ENCODE measurements around the gene ICOS. TPM values are rescaled to one million over a fixed set of nuclear protein-coding genes. Genes with fewer than 3 reads are reported as not detected.

Gene ICOS
- total RNA-seq, 1 donor from 2014 or later = not detected

DNA sequence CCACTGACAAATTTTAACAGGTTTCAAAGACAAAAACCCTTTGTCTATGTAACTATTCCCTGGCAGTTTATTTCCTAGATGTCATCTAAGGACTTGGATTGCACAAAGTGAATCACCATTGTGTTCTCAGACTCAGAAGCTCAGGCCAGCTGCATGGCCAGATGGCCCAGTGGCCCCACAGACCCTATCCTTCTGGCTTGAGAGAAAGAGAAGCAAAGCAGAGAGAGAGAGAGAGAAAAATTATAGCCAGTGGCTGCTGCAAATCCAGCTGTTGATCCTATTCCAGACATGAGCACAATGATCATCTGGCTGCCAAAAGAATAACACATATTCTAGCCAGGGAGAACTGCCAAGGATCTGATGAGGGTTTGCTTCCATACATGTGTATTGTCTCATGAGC, 43.2 kb upstream of the ICOS start:
- peaks cover 4% of the 10 kb centered on the region for H3K4me1 Mint-ChIP-seq
- Histone ChIP-seq H2AFZ (replicated peaks) (no peak overlapping the region), H3K36me3 (no peaks in the 10 kb centered on the region), H3K4me3 (no peak overlapping the region), H3F3A (ENCODE audit: low read depth) (no peaks in the 10 kb centered on the region), H3K79me2 (ENCODE audit: low read depth) (no peaks in the 10 kb centered on the region), H3K27me3 (no peaks in the 10 kb centered on the region), H3K27ac (no peak overlapping the region), H3K9me3 (ENCODE audit: low read depth) (no peaks in the 10 kb centered on the region), H3K9ac (no peak overlapping the region), H4K20me1 (ENCODE audit: low read depth) (no peaks in the 10 kb centered on the region), H3K4me1 (peaks cover 4% of the 10 kb centered on the region), H3K4me2 (no peak overlapping the region)
- H3K4me3 Mint-ChIP-seq = no peak overlapping the region
- DNase-seq (ENCODE audit: low spot score) = no peak
- peaks cover 2% of the 10 kb centered on the region for H3K27me3 Mint-ChIP-seq (ENCODE audit: insufficient read depth, low read depth)
- H3K27ac Mint-ChIP-seq = no peak overlapping the region
- no peaks in the 10 kb centered on the region for H3K9me3 Mint-ChIP-seq
- H3K36me3 Mint-ChIP-seq = no peaks in the 10 kb centered on the region
- TF ChIP-seq EZH2phosphoT487 (IDR thresholded peaks at IDR 0.05) = no peak
- TF ChIP-seq, protein P1, sequence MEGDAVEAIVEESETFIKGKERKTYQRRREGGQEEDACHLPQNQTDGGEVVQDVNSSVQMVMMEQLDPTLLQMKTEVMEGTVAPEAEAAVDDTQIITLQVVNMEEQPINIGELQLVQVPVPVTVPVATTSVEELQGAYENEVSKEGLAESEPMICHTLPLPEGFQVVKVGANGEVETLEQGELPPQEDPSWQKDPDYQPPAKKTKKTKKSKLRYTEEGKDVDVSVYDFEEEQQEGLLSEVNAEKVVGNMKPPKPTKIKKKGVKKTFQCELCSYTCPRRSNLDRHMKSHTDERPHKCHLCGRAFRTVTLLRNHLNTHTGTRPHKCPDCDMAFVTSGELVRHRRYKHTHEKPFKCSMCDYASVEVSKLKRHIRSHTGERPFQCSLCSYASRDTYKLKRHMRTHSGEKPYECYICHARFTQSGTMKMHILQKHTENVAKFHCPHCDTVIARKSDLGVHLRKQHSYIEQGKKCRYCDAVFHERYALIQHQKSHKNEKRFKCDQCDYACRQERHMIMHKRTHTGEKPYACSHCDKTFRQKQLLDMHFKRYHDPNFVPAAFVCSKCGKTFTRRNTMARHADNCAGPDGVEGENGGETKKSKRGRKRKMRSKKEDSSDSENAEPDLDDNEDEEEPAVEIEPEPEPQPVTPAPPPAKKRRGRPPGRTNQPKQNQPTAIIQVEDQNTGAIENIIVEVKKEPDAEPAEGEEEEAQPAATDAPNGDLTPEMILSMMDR (IDR thresholded peaks at IDR 0.05) = no peak
- TF ChIP-seq EZH2 (IDR thresholded peaks at IDR 0.05) = no peak

DNA sequence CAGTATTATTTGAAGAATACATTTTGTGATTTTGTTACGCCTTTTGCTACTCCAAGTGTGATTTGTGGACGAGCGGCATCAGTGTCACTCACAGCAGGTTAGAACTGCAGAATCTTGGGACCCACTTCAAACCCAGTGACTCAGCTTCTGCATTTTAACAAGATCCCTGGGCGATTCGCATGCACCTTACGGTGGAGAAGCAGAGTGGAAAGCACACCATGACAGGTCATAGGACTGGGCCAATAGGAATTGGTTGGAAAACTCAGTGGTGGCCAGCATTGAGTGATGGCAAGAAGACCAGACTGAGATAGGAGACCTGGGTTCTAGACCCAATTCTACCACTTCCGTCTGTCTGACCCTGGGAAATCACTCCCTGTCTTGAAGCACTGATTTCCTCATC, 42.7 kb upstream of the ICOS start:
- H3K27ac Mint-ChIP-seq = no peak overlapping the region
- H4K20me1 ChIP-seq (ENCODE audit: low read depth) = no peaks in the 10 kb centered on the region
- no peak overlapping the region for H3K4me3 Mint-ChIP-seq
- H3K4me2 ChIP-seq = no peak overlapping the region
- no peaks in the 10 kb centered on the region for H3K36me3 Mint-ChIP-seq
- H3K4me1 Mint-ChIP-seq = peaks cover 4% of the 10 kb centered on the region
- no peak overlapping the region for H3K4me3 ChIP-seq
- H2AFZ ChIP-seq (replicated peaks) = no peak overlapping the region
- no peaks in the 10 kb centered on the region for H3K9me3 Mint-ChIP-seq
- peaks cover 8% of the 10 kb centered on the region for H3K4me1 ChIP-seq
- peaks cover 2% of the 10 kb centered on the region for H3K27me3 Mint-ChIP-seq (ENCODE audit: insufficient read depth, low read depth)
- no peaks in the 10 kb centered on the region for H3K79me2 ChIP-seq (ENCODE audit: low read depth)
- no peak overlapping the region for H3K27ac ChIP-seq
- no peak for TF ChIP-seq EZH2 (IDR thresholded peaks at IDR 0.05)
- TF ChIP-seq, protein P1 (IDR thresholded peaks at IDR 0.05) = no peak
- no peak for TF ChIP-seq EZH2phosphoT487 (IDR thresholded peaks at IDR 0.05)
- H3F3A ChIP-seq (ENCODE audit: low read depth) = no peaks in the 10 kb centered on the region
- no peaks in the 10 kb centered on the region for H3K36me3 ChIP-seq
- no peaks in the 10 kb centered on the region for H3K27me3 ChIP-seq
- DNase-seq (ENCODE audit: low spot score) = no peak
- H3K9ac ChIP-seq = no peak overlapping the region
- no peaks in the 10 kb centered on the region for H3K9me3 ChIP-seq (ENCODE audit: low read depth)

DNA sequence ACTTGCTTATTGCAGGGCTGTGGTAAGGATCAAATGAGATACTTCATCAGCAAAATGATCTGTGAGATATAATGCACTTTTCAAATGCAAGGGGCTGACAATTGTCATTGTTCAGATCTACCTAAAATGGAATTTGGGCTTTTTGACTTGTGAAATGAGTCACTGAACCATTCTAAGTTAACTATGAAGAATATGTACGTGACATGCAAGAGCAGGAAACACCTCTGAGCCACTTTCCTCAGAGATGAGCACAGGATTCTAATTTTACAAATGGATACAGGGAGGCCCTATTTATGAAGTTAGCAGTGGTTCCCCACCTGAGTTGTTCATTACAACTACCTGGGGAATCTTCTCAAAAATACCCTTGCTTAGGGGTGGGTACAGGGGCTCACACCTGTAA, 42.3 kb upstream of the ICOS start:
- Mint-ChIP-seq H3K4me3 (no peak overlapping the region), H3K27ac (no peak overlapping the region), H3K36me3 (no peaks in the 10 kb centered on the region), H3K9me3 (no peaks in the 10 kb centered on the region), H3K4me1 (peaks cover 4% of the 10 kb centered on the region), H3K27me3 (ENCODE audit: insufficient read depth, low read depth) (peaks cover 2% of the 10 kb centered on the region)
- no peaks in the 10 kb centered on the region for H3K79me2 ChIP-seq (ENCODE audit: low read depth)
- no peaks in the 10 kb centered on the region for H4K20me1 ChIP-seq (ENCODE audit: low read depth)
- H3K27me3 ChIP-seq = no peaks in the 10 kb centered on the region
- H3F3A ChIP-seq (ENCODE audit: low read depth) = no peaks in the 10 kb centered on the region
- H3K4me2 ChIP-seq = no peak overlapping the region
- TF ChIP-seq EZH2phosphoT487 (IDR thresholded peaks at IDR 0.05) (no peak), EZH2 (IDR thresholded peaks at IDR 0.05) (no peak)
- TF ChIP-seq, protein P1 (IDR thresholded peaks at IDR 0.05) = no peak
- no peak overlapping the region for H2AFZ ChIP-seq (replicated peaks)
- peaks cover 8% of the 10 kb centered on the region for H3K4me1 ChIP-seq
- no peak overlapping the region for H3K9ac ChIP-seq
- H3K36me3 ChIP-seq = no peaks in the 10 kb centered on the region
- H3K9me3 ChIP-seq (ENCODE audit: low read depth) = no peaks in the 10 kb centered on the region
- no peak for DNase-seq (ENCODE audit: low spot score)
- no peak overlapping the region for H3K27ac ChIP-seq
- no peak overlapping the region for H3K4me3 ChIP-seq

Measured in neural progenitor cell (in vitro differentiated cells).